WERI-Rb-1 (cell line): ENCODE results near the gene CARMIL3.

Experiments
- DNase-seq: peaks from one replicate; pipeline ENCODE4 v3.0.0-alpha.2; 2020
- H3K27ac ChIP-seq: fragments of 250-450 bp; sonication (Bioruptor Pico); 2 replicates; pipeline ENCODE4 v1.5.1; 2020; ENCODE audit warnings: mild to moderate bottlenecking, moderate library complexity
- H3K27me3 ChIP-seq: fragments of 250-450 bp; sonication (Bioruptor Pico); 2 replicates; pipeline ENCODE4 v1.5.1; 2021; ENCODE audit warnings: mild to moderate bottlenecking, low read depth, moderate library complexity; ENCODE audit not compliant: insufficient read depth, severe bottlenecking
- H3K36me3 ChIP-seq: fragments of 250-450 bp; sonication (Bioruptor Pico); 2 replicates; pipeline ENCODE4 v1.5.1; 2020; ENCODE audit warnings: mild to moderate bottlenecking, moderate library complexity
- H3K4me3 ChIP-seq: 2 replicates; pipeline ENCODE4 v1.5.1; 2011; ENCODE audit warnings: low read depth, mild to moderate bottlenecking, control low read depth, low read length
- H3K9me3 ChIP-seq: fragments of 250-450 bp; sonication (Bioruptor Pico); 2 replicates; pipeline ENCODE4 v1.5.1; 2021; ENCODE audit warnings: mild to moderate bottlenecking, moderate library complexity; ENCODE audit not compliant: severe bottlenecking
- TF ChIP-seq, protein P1 (sequence below): IDR thresholded peaks from 2 replicates; pipeline ENCODE4 v1.5.1; 2011; ENCODE audit warnings: low read depth, mild to moderate bottlenecking, control low read depth, inconsistent platforms, low read length

CARMIL3 gene

DNA sequence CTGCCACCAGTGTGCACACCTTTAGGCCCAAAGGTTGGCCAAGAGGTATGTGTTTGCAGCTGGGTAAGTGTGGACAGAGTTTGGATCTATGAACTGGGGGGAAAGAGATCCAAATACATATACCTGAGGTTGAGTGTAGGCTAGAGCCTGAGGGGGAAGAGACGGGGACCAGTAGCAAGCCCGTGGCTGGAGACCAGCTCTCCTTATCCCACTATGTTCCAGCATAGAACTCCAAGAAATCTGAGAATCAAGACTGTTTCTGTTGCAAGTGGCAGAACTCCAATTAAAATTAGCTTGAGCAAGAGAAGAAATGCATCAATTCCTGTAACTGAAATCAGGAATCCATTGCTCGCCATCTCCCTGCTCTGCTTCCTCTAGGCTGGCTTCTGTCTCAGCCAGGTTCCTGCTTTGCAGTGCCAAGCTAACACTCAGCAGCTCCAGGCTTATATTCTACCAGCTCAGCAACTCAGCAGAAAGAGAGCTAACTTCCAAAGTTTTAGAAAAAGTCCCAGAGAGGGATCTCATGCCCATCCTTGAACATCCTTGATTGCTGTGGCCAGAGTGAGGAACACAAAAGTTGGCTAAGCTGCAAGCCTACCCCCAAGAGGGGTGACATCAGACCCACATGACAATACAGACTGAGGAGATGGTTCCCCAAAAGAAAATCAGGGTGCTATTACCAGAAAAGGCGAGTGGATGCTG, 40.8 kb downstream of the CARMIL3 start:
- H3K27ac ChIP-seq = no peak overlapping the region
- H3K36me3 ChIP-seq = no peaks in the 10 kb centered on the region
- TF ChIP-seq, protein P1, sequence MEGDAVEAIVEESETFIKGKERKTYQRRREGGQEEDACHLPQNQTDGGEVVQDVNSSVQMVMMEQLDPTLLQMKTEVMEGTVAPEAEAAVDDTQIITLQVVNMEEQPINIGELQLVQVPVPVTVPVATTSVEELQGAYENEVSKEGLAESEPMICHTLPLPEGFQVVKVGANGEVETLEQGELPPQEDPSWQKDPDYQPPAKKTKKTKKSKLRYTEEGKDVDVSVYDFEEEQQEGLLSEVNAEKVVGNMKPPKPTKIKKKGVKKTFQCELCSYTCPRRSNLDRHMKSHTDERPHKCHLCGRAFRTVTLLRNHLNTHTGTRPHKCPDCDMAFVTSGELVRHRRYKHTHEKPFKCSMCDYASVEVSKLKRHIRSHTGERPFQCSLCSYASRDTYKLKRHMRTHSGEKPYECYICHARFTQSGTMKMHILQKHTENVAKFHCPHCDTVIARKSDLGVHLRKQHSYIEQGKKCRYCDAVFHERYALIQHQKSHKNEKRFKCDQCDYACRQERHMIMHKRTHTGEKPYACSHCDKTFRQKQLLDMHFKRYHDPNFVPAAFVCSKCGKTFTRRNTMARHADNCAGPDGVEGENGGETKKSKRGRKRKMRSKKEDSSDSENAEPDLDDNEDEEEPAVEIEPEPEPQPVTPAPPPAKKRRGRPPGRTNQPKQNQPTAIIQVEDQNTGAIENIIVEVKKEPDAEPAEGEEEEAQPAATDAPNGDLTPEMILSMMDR = no peak
- H3K9me3 ChIP-seq = no peaks in the 10 kb centered on the region
- no peak overlapping the region for H3K4me3 ChIP-seq
- DNase-seq = no peak
- H3K27me3 ChIP-seq = no peaks in the 10 kb centered on the region

DNA sequence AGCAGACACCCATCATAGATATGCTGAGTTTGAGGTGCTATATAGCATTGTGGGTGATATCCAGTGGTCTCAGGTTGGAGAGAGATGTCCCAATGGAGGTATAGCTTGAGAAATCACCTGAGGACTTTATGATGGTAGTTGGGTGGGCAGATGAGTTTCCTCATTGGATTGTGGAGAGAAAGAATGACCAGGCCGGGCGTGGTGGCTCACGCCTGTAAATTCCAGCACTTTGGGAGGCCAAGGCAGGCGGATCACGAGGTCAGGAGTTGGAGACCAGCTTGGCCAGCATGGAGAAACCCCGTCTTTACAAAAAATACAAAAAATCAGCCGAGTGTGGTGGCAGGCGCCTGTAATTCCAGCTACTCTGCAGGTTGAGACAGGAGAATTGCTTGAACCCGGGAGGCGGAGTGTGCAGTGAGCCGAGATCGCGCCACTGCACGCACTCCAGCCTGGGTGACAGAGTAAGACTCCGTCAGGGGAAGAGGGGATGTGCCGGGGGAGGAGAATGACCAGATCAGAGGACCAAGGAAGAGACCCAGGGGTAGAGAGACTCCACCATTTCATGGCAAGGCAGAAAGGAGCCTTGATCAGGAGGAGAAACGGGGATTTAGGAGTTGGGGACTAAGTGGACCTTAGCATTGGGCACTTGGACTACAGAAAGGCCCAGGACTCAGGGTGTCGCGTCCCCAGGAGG, 41.5 kb downstream of the CARMIL3 start:
- no peaks in the 10 kb centered on the region for H3K36me3 ChIP-seq
- H3K27ac ChIP-seq = peak overlapping the region; percentile 83
- TF ChIP-seq, protein P1 = no peak
- no peak overlapping the region; the same call in 1 of the 2 replicates for H3K4me3 ChIP-seq
- no peak for DNase-seq
- H3K27me3 ChIP-seq = no peaks in the 10 kb centered on the region
- no peaks in the 10 kb centered on the region for H3K9me3 ChIP-seq

DNA sequence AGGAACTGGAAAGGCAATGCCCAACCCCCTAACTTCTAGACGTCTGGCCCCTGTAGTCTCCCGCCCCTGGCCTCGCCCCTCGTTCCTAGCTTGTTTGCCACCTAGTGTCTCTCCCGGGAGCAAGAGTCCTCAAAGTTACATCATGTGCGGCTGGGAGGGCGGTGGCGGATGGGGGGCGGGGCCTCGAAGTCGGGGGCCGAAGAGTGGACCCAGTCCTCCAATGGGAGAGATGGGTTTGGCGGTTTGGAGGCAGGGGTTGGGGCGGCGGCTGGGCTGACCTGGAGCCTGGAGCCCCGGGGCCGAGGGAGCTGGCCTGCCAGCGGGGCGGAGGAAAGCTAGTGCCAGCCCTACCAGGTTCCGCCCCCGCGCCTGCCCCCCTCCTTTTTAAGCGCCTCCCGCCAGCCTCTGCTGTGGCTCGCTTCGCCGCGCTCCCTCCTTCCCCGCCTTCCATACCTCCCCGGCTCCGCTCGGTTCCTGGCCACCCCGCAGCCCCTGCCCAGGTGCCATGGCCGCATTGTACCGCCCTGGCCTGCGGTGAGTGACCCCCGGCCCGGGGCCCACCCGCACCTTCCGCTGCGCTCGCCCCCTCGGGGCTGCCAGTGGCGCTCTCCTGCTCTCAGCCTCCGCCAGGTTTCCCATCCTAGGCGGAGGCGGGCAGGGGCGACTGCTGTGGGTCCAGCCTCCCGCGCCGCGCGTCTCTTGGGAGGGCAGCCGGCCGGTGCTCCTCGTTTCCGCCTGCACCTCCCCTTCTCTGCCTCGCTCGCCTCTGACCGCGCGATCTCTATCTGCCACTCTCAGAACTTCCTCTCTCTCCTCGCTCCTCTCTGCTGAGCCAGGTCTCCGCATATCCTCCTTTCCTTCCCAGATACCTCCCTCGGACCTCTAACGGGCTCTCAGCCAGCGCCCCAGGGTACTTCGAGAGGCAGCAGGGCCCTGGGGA, 42.4 kb downstream of the CARMIL3 start, which contains the start of gene PCK2:
Gene PCK2 (plus strand): TSS at position 411 of the 940 bp plus-strand sequence. CDS start 95 bp downstream, at position 506.
- peak; percentile 85 for DNase-seq
- Histone ChIP-seq H3K4me3 (peak within 1 kb of the TSS; percentile 66), H3K27ac (peak within 1 kb of the TSS; percentile 83), H3K36me3 (no peaks in the 10 kb centered on the region), H3K9me3 (no peaks in the 10 kb centered on the region), H3K27me3 (no peaks in the 10 kb centered on the region)
- TF ChIP-seq, protein P1 = no peak

DNA sequence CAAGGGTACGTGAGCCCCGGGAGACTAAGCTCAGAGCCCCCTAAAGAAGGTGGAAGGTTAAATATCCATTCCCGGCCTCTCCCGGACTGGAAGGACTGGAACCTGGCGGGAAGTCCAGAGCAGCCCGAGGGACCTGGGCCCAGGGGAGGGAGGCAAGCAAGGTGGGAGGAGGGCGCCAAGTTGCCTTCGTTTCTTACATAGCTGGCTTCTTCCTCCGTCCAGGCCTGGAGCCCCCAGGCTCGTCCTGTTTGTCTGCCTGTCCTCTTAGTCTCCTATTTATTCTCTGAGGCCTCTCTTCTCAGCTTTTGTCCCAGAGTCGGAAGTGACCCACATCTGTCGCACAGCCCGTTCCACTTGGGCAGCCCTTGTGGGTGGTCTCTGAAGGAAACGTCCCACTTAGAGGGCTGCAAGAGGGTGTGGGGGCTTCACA, 43.0 kb downstream of the CARMIL3 start:
- H3K4me3 ChIP-seq = peak overlapping the region; percentile 66
- H3K27ac ChIP-seq = peak overlapping the region; percentile 83
- no peaks in the 10 kb centered on the region for H3K27me3 ChIP-seq
- H3K36me3 ChIP-seq = no peaks in the 10 kb centered on the region
- TF ChIP-seq, protein P1 = no peak
- H3K9me3 ChIP-seq = no peaks in the 10 kb centered on the region
- DNase-seq = no peak

DNA sequence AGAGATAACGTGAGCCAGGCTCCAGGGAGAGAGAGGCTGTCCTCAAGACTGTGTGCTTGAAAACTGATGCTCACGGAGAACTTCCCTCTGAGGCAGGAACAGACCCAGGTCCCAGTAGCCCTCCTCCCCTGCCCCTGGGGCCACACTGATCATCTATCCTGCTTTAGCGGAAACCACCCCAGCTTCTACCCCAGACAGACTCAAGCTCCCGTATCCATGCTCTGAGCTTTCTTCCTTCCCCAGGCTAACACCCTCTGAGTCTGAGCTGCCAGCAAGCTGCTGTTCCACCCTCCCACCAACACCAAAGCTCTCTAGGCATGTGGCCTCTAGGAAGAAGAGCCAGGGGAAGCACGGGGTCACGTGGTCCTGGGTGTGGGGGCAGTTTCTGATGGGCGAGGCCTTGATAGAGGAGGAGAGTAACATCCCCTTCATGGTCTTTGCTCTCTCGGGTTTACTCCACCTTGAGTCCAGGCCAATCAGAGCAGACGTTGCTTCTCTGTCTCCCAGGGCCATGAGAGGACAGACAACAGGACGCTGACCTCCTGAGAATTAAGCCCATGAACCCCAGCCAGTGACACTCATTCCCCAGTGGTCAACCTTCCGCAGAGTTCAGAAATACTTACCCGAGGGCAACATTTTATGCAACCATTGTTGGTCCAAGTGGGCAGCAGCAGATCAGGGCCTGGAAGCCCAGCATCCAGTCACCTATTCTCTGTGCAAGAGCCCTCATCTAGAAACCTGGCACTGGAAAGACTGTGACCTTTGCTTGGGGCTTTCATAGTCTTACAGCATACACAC, 43.7 kb downstream of the CARMIL3 start:
- Histone ChIP-seq H3K36me3 (no peaks in the 10 kb centered on the region), H3K4me3 (peak overlapping the region; percentile 66), H3K27me3 (no peaks in the 10 kb centered on the region), H3K27ac (peak overlapping the region; percentile 83), H3K9me3 (no peaks in the 10 kb centered on the region)
- DNase-seq = peak; percentile 79
- TF ChIP-seq, protein P1 = no peak
